ENCODE measurements around the gene MSI2. TPM values are rescaled to one million over a fixed set of nuclear protein-coding genes. Genes with fewer than 3 reads are reported as not detected.

MSI2 gene
- total and polyA plus RNA-seq, 2 donors (not counting 1 experiment from before 2014, with no cell fraction given) = 16.1 to 196 TPM

GRCh38 chr17:57335195-57335792 lies 79.0 kb downstream of the MSI2 start:
- H3K27me3 Mint-ChIP-seq = no peaks in the 10 kb centered on the region
- H3K36me3 ChIP-seq (replicated peaks in 1 of 2; ENCODE audit: control extremely low read depth in 1 of 2, control insufficient read depth in 1 of 2, extremely low read depth in 1 of 2, insufficient read depth in 2 of 2, low read length in 1 of 2) = no peaks in the 10 kb centered on the region
- no peaks in the 10 kb centered on the region for H3K9me3 Mint-ChIP-seq (ENCODE audit: insufficient read depth)
- H3K9me3 ChIP-seq (ENCODE audit: control extremely low read depth in 1 of 3, control insufficient read depth in 2 of 3, insufficient read depth in 1 of 3, low read length in 2 of 3) = no peaks in the 10 kb centered on the region
- peaks cover 23% of the 10 kb centered on the region for H3K4me1 Mint-ChIP-seq
- H3K4me3 Mint-ChIP-seq = no peak overlapping the region
- H3K4me2 ChIP-seq (replicated peaks; ENCODE audit: low read depth, low read length, poor library complexity, severe bottlenecking) = no peak overlapping the region
- no peak overlapping the region for H3K27ac Mint-ChIP-seq
- WGBS (ENCODE audit: insufficient coverage) = 96% methylated on average over 6 of the region's 7 CpGs
- no peak overlapping the region for H3K9ac ChIP-seq (ENCODE audit: low read length)
- H4K20me1 ChIP-seq (ENCODE audit: control insufficient read depth, insufficient read depth, low read length, poor library complexity, severe bottlenecking) = peaks cover 64% of the 10 kb centered on the region
- H3K27ac ChIP-seq (ENCODE audit: low read length in 2 of 2) = no peak overlapping the region
- CTCF ChIA-PET = interaction anchor here (3.1 kb wide), 1 partner anchor 92 kb away, joined by 8 read pairs; no protein-coding TSS in a partner anchor
- TF ChIP-seq EZH2 (IDR thresholded peaks at IDR 0.05; ENCODE audit: borderline replicate concordance, insufficient read depth, low read depth, low read length, poor library complexity, severe bottlenecking) = no peak
- no peak for TF ChIP-seq CTCF (IDR thresholded peaks at IDR 0.05)
- H2AFZ ChIP-seq (ENCODE audit: insufficient read depth, low read depth, low read length, poor library complexity, severe bottlenecking) = no peak overlapping the region
- DNase-seq = no peak
- intact Hi-C loops (cut with micrococcal nuclease) = loop anchor here (10.0 kb wide), 1 partner anchor 400 kb away; no protein-coding TSS in a partner anchor
- H3K79me2 ChIP-seq (ENCODE audit: control insufficient read depth, insufficient read depth, low read length) = peaks cover 45% of the 10 kb centered on the region
- no peaks in the 10 kb centered on the region for H3K27me3 ChIP-seq (replicated peaks in 1 of 4; ENCODE audit: control extremely low read depth in 1 of 4, control insufficient read depth in 3 of 4, insufficient read depth in 4 of 4, low read length in 3 of 4)
- H3K4me1 ChIP-seq (ENCODE audit: control insufficient read depth in 2 of 2, insufficient read depth in 2 of 2, low read length in 2 of 2) = peaks cover 15 to 16% of the 10 kb centered on the region in 2 donors
- ATAC-seq (ENCODE audit: low read depth) = no peak
- POLR2A ChIA-PET = interaction anchor here (0.6 to 0.7 kb wide), 2 partner anchors 37 to 396 kb away, joined by 3 to 5 read pairs; no protein-coding TSS in a partner anchor
- H3K4me3 ChIP-seq (ENCODE audit: control extremely low read depth in 1 of 5, extremely low read depth in 1 of 5, insufficient read depth in 1 of 5, low read depth in 2 of 5, low read length in 4 of 5) = no peak overlapping the region

DNA sequence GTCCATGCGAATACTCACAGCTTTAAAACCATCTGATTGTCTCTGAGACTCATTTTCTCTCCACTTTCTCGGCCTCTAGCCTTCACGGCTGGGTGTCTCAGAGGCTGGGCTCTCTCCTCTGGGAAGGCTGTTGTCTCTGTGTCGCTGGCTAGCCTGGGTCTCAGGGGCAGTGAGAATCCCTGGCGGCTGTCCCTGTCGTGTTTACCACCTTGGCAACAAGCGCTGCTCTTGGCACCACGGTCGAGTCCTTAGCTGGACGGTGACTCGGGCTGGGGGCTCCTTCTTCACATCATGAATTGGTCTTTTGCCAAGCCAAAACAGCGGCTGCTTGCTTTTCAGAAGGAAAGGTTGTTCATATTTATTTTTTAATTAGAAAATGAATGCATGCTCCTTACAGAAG lies 81.1 kb downstream of the MSI2 start:
- H3K27me3 Mint-ChIP-seq = no peaks in the 10 kb centered on the region
- H3K9me3 Mint-ChIP-seq (ENCODE audit: insufficient read depth) = no peaks in the 10 kb centered on the region
- Histone ChIP-seq H2AFZ (ENCODE audit: insufficient read depth, low read depth, low read length, poor library complexity, severe bottlenecking) (no peak overlapping the region), H3K4me3 (ENCODE audit: control extremely low read depth in 1 of 5, extremely low read depth in 1 of 5, insufficient read depth in 1 of 5, low read depth in 2 of 5, low read length in 4 of 5) (no peak overlapping the region), H3K27me3 (replicated peaks in 1 of 4; ENCODE audit: control extremely low read depth in 1 of 4, control insufficient read depth in 3 of 4, insufficient read depth in 4 of 4, low read length in 3 of 4) (no peaks in the 10 kb centered on the region), H3K36me3 (replicated peaks in 1 of 2; ENCODE audit: control extremely low read depth in 1 of 2, control insufficient read depth in 1 of 2, extremely low read depth in 1 of 2, insufficient read depth in 2 of 2, low read length in 1 of 2) (peaks cover 0 to 3% of the 10 kb centered on the region in 2 experiments), H3K27ac (ENCODE audit: low read length in 2 of 2) (no peak overlapping the region), H3K79me2 (ENCODE audit: control insufficient read depth, insufficient read depth, low read length) (peaks cover 62% of the 10 kb centered on the region), H3K4me2 (replicated peaks; ENCODE audit: low read depth, low read length, poor library complexity, severe bottlenecking) (no peak overlapping the region), H3K9me3 (ENCODE audit: control extremely low read depth in 1 of 3, control insufficient read depth in 2 of 3, insufficient read depth in 1 of 3, low read length in 2 of 3) (no peaks in the 10 kb centered on the region), H3K9ac (ENCODE audit: low read length) (no peak overlapping the region), H3K4me1 (ENCODE audit: control insufficient read depth in 2 of 2, insufficient read depth in 2 of 2, low read length in 2 of 2) (peaks cover 15 to 19% of the 10 kb centered on the region in 2 donors), H4K20me1 (ENCODE audit: control insufficient read depth, insufficient read depth, low read length, poor library complexity, severe bottlenecking) (peaks cover 81% of the 10 kb centered on the region)
- ATAC-seq (ENCODE audit: low read depth) = no peak
- no peak overlapping the region for H3K27ac Mint-ChIP-seq
- DNase-seq = no peak
- H3K4me1 Mint-ChIP-seq = peaks cover 30% of the 10 kb centered on the region
- POLR2A ChIA-PET = no interaction called here
- no peak overlapping the region for H3K4me3 Mint-ChIP-seq
- TF ChIP-seq CTCF (IDR thresholded peaks at IDR 0.05) (no peak), EZH2 (IDR thresholded peaks at IDR 0.05; ENCODE audit: borderline replicate concordance, insufficient read depth, low read depth, low read length, poor library complexity, severe bottlenecking) (no peak)
- 91% methylated on average over 11 of the region's 12 CpGs for WGBS (ENCODE audit: insufficient coverage)
- CTCF ChIA-PET = interaction anchor here (3.1 kb wide), 1 partner anchor 94 kb away, joined by 8 read pairs; no protein-coding TSS in a partner anchor
- intact Hi-C loops (cut with micrococcal nuclease) = loop anchor here (10.0 kb wide), 1 partner anchor 397 kb away; no protein-coding TSS in a partner anchor

All from B cell (primary cell).